ENCODE measurements around the gene GLT8D1. TPM values are rescaled to one million over a fixed set of nuclear protein-coding genes. Genes with fewer than 3 reads are reported as not detected.
A peak's percentile ranks its signal among the peaks of the same experiment; 100 is the strongest.
"Not testable (repeated sequence)": the region's sequence is repeated elsewhere in the genome, so short reads cannot be mapped to it uniquely, and the experiment has no call there.

The GLT8D1 gene
- total RNA-seq, 1 donor from 2014 or later = 33.2 TPM

DNA sequence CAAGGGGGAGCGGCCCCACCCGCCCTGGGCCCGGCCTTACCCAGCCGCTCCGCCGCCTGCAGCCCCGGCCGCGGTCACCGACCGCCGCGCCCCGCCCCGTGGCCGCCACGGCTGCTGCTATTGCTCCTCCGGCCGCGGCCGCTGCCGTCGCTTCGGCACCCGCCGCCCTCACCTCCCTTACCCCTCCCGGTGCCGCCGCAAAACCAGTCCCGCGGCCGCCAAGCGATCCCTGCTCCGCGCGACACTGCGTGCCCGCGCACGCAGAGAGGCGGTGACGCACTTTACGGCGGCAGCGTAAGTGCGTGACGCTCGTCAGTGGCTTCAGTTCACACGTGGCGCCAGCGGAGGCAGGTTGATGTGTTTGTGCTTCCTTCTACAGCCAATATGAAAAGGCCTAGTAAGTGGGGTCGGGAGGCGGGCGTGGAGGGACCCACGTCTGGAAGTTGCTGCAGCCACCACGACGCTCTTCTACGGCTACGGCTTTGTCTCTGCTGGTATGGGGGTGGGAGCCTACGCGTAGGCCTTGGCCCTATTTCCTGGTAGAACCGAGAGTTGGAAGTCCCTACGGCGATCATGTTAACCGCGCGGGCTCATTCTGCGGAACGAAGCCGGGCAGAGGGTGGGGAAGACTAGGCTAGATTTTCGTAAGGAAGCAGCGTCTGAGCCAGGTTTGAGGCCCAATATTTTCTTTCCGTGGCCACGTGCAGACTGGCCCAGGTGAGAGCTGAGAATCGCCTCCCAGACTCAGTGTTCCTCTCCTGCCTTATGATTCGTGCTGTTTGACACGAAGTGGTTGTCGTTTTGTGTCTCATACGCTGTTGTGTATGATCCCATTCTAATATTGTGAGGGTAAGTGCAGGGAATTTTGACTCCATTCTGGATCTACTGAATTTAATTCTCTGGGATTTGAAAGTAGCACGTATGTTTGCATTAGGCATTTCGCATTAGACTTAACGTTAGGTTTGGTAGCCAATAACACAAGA is 19.6 kb downstream of the GLT8D1 start, which contains the start of the genes GNL3 and PBRM1:
TSS of gene GNL3 (plus strand) at position 324 of the 983 bp plus-strand sequence. CDS start at position 385, 61 bp downstream.
TSS of gene PBRM1 (minus strand) at position 205 of the 983 bp plus-strand sequence.
- DNase-seq (ENCODE audit: missing footprints) (peak; percentile 97), ATAC-seq (peak; percentile 91)
- intact Hi-C loops (cut with DNase I) = loop anchor here (2.0 to 5.0 kb wide), 2 partner anchors 19 to 229 kb away; partner anchors contain the start of genes GLT8D1 and NISCH

DNA sequence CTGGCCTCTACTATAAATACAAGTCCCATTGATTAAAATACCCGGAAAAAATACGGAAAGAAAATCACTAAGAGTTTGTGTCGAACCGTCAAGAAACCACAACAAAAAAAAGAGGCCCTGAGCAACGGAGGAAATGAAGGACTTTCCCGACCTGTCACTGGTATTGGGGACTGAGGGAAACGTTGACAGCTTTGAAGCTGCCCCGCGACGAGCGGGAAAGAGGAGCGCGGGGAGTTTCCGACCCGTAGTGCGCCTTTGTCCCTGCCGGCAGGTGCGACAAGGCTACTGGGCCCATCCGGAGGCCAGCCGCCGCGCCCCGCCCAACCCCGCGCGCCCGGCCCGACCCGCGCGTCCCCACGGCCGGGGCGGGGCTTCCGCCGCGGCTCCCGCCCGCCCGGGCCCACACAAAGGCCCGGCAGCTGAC is 20.3 kb downstream of the GLT8D1 start:
- intact Hi-C loops (cut with DNase I) = loop anchor here (5.0 kb wide), 1 partner anchor 228 kb away; the partner anchor contains the start of gene NISCH
- peak; percentile 88 for DNase-seq (ENCODE audit: missing footprints)
- ATAC-seq = peak; percentile 93

- ATAC-seq (no peak), DNase-seq (ENCODE audit: missing footprints) (no peak)
- intact Hi-C loops (cut with DNase I) = loop anchor here (5.0 kb wide), 1 partner anchor 212 kb away; no protein-coding TSS in a partner anchor
Measured at GRCh38 chr3:52684184-52684583, 21.4 kb downstream of the GLT8D1 start.

DNA sequence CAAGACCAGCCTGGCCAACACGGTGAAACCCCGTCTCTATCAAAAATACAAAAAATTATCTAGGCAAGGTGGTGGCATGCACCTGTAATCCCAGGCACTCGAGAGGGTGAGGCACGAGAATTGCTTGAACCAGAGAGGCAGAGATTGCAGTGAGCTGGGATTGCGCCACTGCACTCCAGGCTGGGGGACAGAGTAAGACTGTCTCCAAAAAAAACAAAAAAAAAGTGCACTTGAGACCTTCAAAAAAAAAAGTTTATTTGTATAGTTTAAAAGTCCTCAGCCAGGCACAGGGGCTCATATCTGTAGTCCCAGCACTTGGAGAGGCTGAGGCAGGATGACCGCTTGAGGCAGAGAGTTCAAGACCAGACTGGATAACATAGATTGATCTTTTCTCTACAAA is 22.0 kb downstream of the GLT8D1 start:
- DNase-seq (ENCODE audit: missing footprints) = no peak
- ATAC-seq = no peak
- intact Hi-C loops (cut with DNase I) = loop anchor here (5.0 kb wide), 1 partner anchor 211 kb away; no protein-coding TSS in a partner anchor

DNA sequence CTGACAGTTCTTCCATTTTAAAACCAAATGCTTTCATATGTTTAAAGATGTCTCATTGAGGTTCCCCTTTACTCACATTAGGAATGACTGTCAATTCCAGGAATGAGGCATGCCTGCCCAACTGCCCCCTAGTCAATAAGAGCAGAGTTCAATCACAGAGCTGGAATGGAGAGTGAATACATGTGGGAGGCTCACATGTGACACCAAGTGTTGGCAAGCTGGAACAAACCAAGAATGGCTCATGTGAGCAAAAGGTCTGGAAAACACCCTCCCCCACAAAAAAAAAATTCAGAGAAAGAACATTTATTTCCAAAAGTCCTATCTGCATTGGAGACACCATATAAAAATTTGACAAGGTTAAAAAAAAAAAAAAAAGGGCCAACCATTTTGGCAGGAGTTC is 23.6 kb downstream of the GLT8D1 start:
- DNase-seq (ENCODE audit: missing footprints) (no peak), ATAC-seq (no peak)
- intact Hi-C loops (cut with DNase I) = loop anchor here (5.0 kb wide), 1 partner anchor 210 kb away; no protein-coding TSS in a partner anchor

DNA sequence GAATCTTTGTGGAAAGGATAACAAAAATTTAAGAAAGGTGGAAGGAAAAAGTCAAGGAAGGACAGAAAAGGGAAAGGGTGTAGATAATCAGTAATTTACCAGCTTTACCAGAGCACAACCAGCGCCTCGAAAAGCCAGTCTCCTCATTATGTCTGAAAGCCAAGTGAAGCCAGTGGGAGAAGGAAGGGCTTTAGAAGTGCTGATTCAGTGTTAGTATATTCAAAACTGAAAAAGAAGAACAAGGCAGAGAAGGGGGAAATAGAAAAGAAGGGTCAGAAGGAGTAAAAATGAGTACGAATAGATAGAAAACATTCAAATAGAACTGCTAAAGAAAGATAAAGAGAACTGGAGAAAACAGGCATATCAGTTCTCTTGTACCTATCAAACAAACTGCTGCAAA is 24.0 kb downstream of the GLT8D1 start:
- intact Hi-C loops (cut with DNase I) = loop anchor here (5.0 kb wide), 1 partner anchor 209 kb away; no protein-coding TSS in a partner anchor
- no peak for DNase-seq (ENCODE audit: missing footprints)
- no peak for ATAC-seq

GRCh38 chr3:52679811-52680210 is 25.8 kb downstream of the GLT8D1 start:
- intact Hi-C loops (cut with DNase I) = loop anchor here (5.0 kb wide), 1 partner anchor 208 kb away; no protein-coding TSS in a partner anchor
- DNase-seq (ENCODE audit: missing footprints) (no peak), ATAC-seq (no peak)

- ATAC-seq = no peak
- DNase-seq (ENCODE audit: missing footprints) = no peak
- intact Hi-C loops (cut with DNase I) = no loop called here
Measured at GRCh38 chr3:52679199-52679538, 26.4 kb downstream of the GLT8D1 start.

GRCh38 chr3:52678265-52679198 is 27.1 kb downstream of the GLT8D1 start:
- intact Hi-C loops (cut with DNase I) = no loop called here
- DNase-seq (ENCODE audit: missing footprints) (no peak), ATAC-seq (no peak)

GRCh38 chr3:52676201-52676600 is 29.4 kb downstream of the GLT8D1 start:
- intact Hi-C loops (cut with DNase I); DNase-seq (ENCODE audit: missing footprints); ATAC-seq: not testable (repeated sequence)

DNA sequence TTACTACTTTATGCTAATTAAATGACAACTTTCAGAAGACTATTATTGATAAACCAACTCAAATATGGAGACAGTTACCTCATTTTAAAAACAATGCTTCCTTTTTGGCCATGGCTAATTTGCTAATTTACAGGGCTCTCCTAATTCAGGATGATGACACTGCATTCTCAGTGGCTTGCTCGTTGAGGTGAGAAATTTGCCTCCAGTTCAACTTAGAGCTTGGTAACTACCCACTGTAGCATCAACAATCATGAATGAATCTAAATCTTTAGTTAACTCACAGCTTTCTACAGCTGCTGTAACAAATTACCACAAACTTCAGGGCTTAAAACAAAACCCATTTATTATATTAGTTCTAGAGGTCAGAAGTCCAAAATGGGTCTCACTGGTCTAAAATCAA is 33.9 kb downstream of the GLT8D1 start:
- intact Hi-C loops (cut with DNase I) = no loop called here
- no peak for ATAC-seq
- no peak for DNase-seq (ENCODE audit: missing footprints)

GRCh38 chr3:52670621-52671521 is 34.7 kb downstream of the GLT8D1 start:
- ATAC-seq (peak; percentile 70), DNase-seq (ENCODE audit: missing footprints) (no peak)
- intact Hi-C loops (cut with DNase I) = no loop called here

- DNase-seq (ENCODE audit: missing footprints) (no peak), ATAC-seq (no peak)
- intact Hi-C loops (cut with DNase I) = no loop called here
Measured at GRCh38 chr3:52663098-52663497, 42.5 kb downstream of the GLT8D1 start.

DNA sequence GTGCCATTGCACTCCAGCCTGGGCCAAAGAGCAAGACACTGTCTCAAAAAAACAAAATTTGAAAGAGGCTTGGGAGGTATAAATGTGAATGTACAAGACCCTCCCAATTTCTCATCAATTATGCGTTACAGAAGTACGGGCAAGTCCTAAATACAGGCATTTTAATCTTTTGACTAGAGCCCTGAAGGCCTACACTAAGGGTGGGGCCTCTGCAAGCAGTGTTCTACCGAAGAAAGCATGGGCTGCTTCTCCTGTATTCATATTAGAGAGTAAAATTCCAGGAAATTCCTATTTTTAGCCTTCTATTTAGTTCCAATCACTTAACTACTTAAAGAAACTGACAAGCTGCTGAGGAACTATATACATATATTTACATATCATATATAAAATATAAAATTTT is 45.5 kb downstream of the GLT8D1 start:
- no peak for ATAC-seq
- intact Hi-C loops (cut with DNase I) = no loop called here
- DNase-seq (ENCODE audit: missing footprints) = no peak

DNA sequence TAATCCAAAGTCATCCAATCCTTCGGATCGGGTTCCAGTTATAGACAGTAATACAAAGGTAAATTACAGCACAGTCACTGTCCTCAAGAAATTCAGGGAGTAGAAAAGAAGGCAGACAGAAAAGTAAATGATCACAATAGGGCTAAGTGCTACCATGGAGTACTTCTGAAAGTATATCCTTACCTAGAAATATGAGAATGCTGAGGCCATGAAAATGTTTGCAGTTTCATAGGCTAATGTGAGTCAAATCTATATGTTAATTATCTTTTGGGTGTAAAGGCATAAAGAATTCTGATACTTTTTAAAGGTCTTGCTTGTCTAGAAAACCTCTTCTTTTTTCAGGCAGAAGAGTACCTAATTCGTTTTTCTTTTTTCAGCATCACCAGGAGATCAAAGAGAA is 49.7 kb downstream of the GLT8D1 start:
- intact Hi-C loops (cut with DNase I) = no loop called here
- no peak for ATAC-seq

GRCh38 chr3:52651592-52651991 is 54.0 kb downstream of the GLT8D1 start:
- DNase-seq (ENCODE audit: missing footprints) (no peak), ATAC-seq (no peak)
- intact Hi-C loops (cut with DNase I) = no loop called here

More for the DNA sequence above, 49.7 kb downstream of the GLT8D1 start:
- no peak for DNase-seq (ENCODE audit: missing footprints)

- ATAC-seq = no peak
- intact Hi-C loops (cut with DNase I) = no loop called here
- DNase-seq (ENCODE audit: missing footprints) = no peak
Measured at GRCh38 chr3:52650439-52650838, 55.2 kb downstream of the GLT8D1 start.

All from Right ventricle myocardium inferior (tissue), 1 donor.